ENCODE data around the gene DHX16. TPM values are rescaled to one million over a fixed set of nuclear protein-coding genes. Genes with fewer than 3 reads are reported as not detected.

Gene DHX16
- total and polyA plus RNA-seq, 2 of the 4 experiments (the other 2 are of a cell fraction) = 47.9 to 48.4 TPM

DNA sequence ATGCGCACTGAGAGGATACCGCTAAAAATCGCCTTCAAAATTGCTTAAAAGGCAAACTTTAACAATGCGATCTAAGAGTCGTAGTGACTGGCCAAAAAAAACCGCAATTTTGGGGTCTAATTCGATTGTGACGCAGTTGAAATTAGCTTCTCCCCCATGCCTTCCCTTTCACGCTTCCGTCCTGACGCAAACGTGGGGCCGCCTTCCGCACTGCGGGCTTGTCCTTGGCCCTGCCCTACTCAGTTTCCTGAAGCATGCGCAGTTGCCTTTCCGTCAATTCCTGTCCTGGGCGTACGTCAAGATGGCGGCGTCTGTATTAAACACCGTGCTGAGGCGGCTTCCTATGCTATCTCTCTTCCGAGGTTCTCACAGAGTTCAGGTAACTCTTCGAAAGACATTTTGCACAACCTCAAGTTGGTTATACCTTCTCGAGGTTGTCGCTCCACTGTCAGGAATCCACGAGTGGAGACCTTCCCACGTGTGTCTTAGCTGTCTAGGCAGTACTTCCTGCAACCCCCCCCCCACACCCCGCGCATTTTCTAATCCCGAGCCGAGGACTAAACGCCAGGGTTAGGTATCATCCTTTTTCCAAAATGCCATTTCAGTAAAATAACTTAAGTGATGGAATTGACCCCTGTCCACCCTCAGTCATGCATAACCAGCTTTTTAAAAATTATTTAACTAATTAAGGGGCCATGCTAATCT is 55.1 kb downstream of the DHX16 start, which contains the start of gene MRPS18B (continued):
- TF ChIP-seq RFX5 (IDR thresholded peaks at IDR 0.05; ENCODE audit: low read depth, low read length) = no peak
- TF ChIP-seq CEBPB (IDR thresholded peaks at IDR 0.05; ENCODE audit: low read depth, low read length) = peak; percentile 75

DNA sequence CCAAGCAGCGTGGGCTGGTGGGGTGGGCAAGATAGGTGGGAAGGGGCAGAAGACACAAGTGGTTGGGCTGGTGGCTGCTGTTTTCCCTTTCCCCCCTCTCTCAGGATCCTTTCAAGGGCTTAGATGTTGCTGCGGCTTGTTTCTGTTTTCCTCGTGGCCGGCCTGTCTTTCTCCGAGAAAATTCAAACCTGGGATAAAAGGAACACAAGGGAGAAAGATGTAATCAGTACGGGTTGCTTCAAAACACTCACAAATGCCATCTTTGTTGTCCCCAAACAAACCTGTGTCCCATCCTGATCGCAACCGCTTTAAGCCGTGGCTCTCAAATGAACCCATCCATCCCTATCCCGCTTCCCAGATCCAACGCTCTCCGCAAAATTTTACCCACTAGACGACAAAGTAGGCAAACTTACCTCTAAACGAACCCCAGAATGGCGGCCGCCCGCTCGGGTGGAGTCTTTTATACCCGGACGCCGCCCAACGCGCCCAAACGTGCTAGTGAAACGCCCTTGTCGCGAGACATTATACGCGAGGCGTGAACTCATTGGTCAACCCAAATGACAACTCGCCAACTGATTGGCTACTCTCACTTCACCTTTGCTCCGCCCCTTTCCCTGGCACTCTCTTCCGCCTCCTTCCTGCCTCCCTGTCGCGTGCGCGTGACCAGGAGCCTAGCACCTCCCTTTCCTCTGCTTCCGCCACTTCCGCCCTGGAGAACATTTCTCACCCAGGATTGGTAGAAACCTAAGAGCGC is 55.8 kb downstream of the DHX16 start, which contains the start of gene PPP1R10:
Gene PPP1R10, minus strand, starts transcription at position 433 of the 754 bp plus-strand sequence. CDS start 7,299 bp downstream, outside the sequence.
- no peaks in the 10 kb centered on the region for H3K27me3 ChIP-seq (ENCODE audit: control insufficient read depth, insufficient read depth, low read length)
- 0% methylated on average over 19 of the region's 40 CpGs; no CpG with 5 or more reads in 1 of the 2 experiments for WGBS, 2 experiments (ENCODE audit: extremely low coverage in 2 of 2, insufficient read length in 1 of 2)
- peak within 1 kb of the TSS; percentile 96 for H2BK20ac ChIP-seq (ENCODE audit: low read depth, low read length)
- H2AK9ac ChIP-seq (replicated peaks; ENCODE audit: low read depth, low read length, poor library complexity) = peak within 1 kb of the TSS; percentile 100
- peak within 1 kb of the TSS; percentile 96 for H2BK120ac ChIP-seq (ENCODE audit: low read depth, low read length)
- H3K79me1 ChIP-seq (ENCODE audit: low read depth in 1 of 2, low read length in 2 of 2) = peaks cover 20 to 46% of the 10 kb centered on the region in 2 experiments
- H4K20me1 ChIP-seq (ENCODE audit: insufficient read depth, low read length) = peaks cover 31% of the 10 kb centered on the region
- peak within 1 kb of the TSS; percentile 92 for H2BK5ac ChIP-seq (ENCODE audit: low read depth, low read length, poor library complexity, severe bottlenecking)
- H2AK5ac ChIP-seq (ENCODE audit: low read depth, low read length) = peak within 1 kb of the TSS; percentile 99
- H3K36me3 ChIP-seq (ENCODE audit: control insufficient read depth, insufficient read depth, low read length) = peaks cover 15% of the 10 kb centered on the region
- ATAC-seq (ENCODE audit: low read depth) = peak; percentile 82
- H3K18ac ChIP-seq (ENCODE audit: low read depth, low read length) = peak within 1 kb of the TSS; percentile 91
- dilution Hi-C loops (cut with HindIII; ENCODE audit: low sequenced_read_pairs, unreplicated experiment) (no loop called here), in situ Hi-C loops (cut with MboI; ENCODE audit: low sequenced_read_pairs) (no loop called here), intact Hi-C loops (cut with micrococcal nuclease) (loop anchor here (2.0 kb wide), 1 partner anchor 104 kb away; the partner anchor contains the start of gene TUBB)
- H2AFZ ChIP-seq (replicated peaks; ENCODE audit: low read length, poor library complexity) = peak within 1 kb of the TSS; percentile 90
- peak within 1 kb of the TSS; percentile 73 for H3K4me3 ChIP-seq (ENCODE audit: insufficient read depth, low read depth, low read length)
- H4K8ac ChIP-seq (ENCODE audit: low read depth in 2 of 2, low read length in 2 of 2) = peak within 1 kb of the TSS; percentile 87 to 100
- H3K9me1 ChIP-seq (ENCODE audit: insufficient read depth, low read length) = peaks cover 7% of the 10 kb centered on the region
- peak within 1 kb of the TSS; percentile 99 for H3K23ac ChIP-seq (ENCODE audit: low read depth, low read length)
- H3K9ac ChIP-seq (ENCODE audit: low read depth, low read length) = peak within 1 kb of the TSS; percentile 99
- H3K27ac ChIP-seq (ENCODE audit: insufficient read depth, low read length) = peak within 1 kb of the TSS; percentile 91
- ChIA-PET POLR2A (ENCODE audit: unreplicated experiment) (interaction anchor here (0.6 to 1.0 kb wide), 2 partner anchors 9 to 48 kb away, joined by 4 to 5 read pairs; partner anchors contain the start of gene ATAT1), CTCF (no interaction called here)
- H3K4me1 ChIP-seq (ENCODE audit: control insufficient read depth, insufficient read depth, low read length) = peaks cover 6% of the 10 kb centered on the region
- no peaks in the 10 kb centered on the region for H3K9me3 ChIP-seq (ENCODE audit: control insufficient read depth, insufficient read depth, low read length)
- peak within 1 kb of the TSS; percentile 99 for H4K91ac ChIP-seq (ENCODE audit: insufficient read depth, low read depth, low read length)
- H2BK15ac ChIP-seq (ENCODE audit: low read depth, low read length) = peak within 1 kb of the TSS; percentile 88
- peak within 1 kb of the TSS; percentile 99 for H3K14ac ChIP-seq (replicated peaks; ENCODE audit: low read depth, low read length)
- H4K5ac ChIP-seq (ENCODE audit: low read depth, low read length) = peak within 1 kb of the TSS; percentile 97
- H3K56ac ChIP-seq (ENCODE audit: extremely low read depth, insufficient read depth, low read length) = peak within 1 kb of the TSS; percentile 100
- BruUV-seq (replicated peaks) = TSS peak; percentile 84
- peak; percentile 100 for DNase-seq
- peak within 1 kb of the TSS; percentile 99 for H3K4ac ChIP-seq (ENCODE audit: low read depth, low read length)
- peak within 1 kb of the TSS; percentile 96 for H3K4me2 ChIP-seq (ENCODE audit: low read depth, low read length)
- no peak for TF ChIP-seq MXI1 (IDR thresholded peaks at IDR 0.05; ENCODE audit: borderline replicate concordance, low read depth, low read length)
- TF ChIP-seq RFX5 (IDR thresholded peaks at IDR 0.05; ENCODE audit: low read depth, low read length) = no peak
- TF ChIP-seq CEBPB (IDR thresholded peaks at IDR 0.05; ENCODE audit: low read depth, low read length) = no peak
- TF ChIP-seq SMC3 (IDR thresholded peaks at IDR 0.05; ENCODE audit: low read depth, low read length) = no peak
- peak; percentile 100 for TF ChIP-seq CHD1 (IDR thresholded peaks at IDR 0.05; ENCODE audit: low read depth, low read length)
- TF ChIP-seq, protein P1, sequence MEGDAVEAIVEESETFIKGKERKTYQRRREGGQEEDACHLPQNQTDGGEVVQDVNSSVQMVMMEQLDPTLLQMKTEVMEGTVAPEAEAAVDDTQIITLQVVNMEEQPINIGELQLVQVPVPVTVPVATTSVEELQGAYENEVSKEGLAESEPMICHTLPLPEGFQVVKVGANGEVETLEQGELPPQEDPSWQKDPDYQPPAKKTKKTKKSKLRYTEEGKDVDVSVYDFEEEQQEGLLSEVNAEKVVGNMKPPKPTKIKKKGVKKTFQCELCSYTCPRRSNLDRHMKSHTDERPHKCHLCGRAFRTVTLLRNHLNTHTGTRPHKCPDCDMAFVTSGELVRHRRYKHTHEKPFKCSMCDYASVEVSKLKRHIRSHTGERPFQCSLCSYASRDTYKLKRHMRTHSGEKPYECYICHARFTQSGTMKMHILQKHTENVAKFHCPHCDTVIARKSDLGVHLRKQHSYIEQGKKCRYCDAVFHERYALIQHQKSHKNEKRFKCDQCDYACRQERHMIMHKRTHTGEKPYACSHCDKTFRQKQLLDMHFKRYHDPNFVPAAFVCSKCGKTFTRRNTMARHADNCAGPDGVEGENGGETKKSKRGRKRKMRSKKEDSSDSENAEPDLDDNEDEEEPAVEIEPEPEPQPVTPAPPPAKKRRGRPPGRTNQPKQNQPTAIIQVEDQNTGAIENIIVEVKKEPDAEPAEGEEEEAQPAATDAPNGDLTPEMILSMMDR (conservative IDR thresholded peaks at IDR 0.05; ENCODE audit: low read depth, low read length) = no peak
- no peak for TF ChIP-seq FOS (IDR thresholded peaks at IDR 0.05; ENCODE audit: low read depth, low read length)
- no peak for TF ChIP-seq NFE2L2 (IDR thresholded peaks at IDR 0.05; ENCODE audit: low read depth, low read length)
- TF ChIP-seq RAD21 (IDR thresholded peaks at IDR 0.05; ENCODE audit: low read length) = no peak
- TF ChIP-seq POLR2A (IDR thresholded peaks at IDR 0.05; ENCODE audit: low read depth, low read length) = peak; percentile 99
- no peak for TF ChIP-seq RCOR1 (IDR thresholded peaks at IDR 0.05; ENCODE audit: insufficient replicate concordance, low read length)
- TF ChIP-seq MAFK (IDR thresholded peaks at IDR 0.05; ENCODE audit: low read depth, low read length) = no peak
- TF ChIP-seq MAZ (IDR thresholded peaks at IDR 0.05; ENCODE audit: borderline replicate concordance, low read depth, low read length) = 0 out of 2 replicates have a peak, but pooled peaks have one; percentile 6

Measured in IMR-90 (cell line).